Measurements from ENCODE around the gene ORAI3.

The ORAI3 gene

DNA sequence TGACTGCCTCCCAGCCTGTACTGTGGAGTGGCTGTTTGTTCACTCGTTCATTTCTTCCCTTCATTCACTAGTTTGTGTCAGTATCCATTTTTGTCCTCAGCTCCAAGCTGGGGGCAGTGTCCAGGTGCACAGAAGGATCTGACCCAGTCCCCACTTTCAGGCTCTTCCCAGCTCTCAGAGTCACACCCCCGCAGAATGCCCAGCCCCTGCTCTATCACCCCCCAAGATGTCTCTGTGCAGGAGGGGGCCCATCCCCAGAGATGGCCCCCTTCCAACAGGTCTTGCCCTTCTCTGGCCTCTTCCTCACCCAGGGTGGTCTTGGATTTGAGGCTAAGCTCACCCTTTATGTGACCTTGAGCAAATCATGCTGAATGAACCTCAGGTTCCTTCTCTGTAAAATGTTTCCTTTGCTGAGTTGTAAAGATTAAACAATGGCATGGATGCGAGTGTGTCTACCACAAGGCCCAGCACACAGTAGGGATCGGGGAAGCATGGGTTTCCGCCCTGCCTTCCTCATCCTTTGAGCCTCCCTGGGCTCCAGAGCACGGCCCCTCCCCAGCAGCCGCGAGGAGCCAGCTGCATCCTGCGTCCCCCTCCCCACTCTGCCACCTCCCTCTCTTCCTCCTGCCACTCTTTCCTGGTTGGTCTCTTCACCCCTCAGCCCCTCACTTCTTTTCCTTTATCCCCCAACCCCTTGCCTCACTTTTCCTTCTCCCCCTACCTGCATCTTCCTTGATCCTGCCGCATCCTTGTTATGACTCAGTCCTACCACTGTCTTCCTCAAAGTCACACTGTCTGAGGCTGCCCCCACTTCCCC is 22.7 kb upstream of the ORAI3 start (continued):
- TF ChIP-seq KLF17 (tag by site-specific recombination; IDR thresholded peaks at IDR 0.05) (no peak), ZIC2 (tag by site-specific recombination; IDR thresholded peaks at IDR 0.05) (no peak), ZNF37A (tag by site-specific recombination; IDR thresholded peaks at IDR 0.05) (no peak), KLF16 (tag by site-specific recombination; IDR thresholded peaks at IDR 0.05) (no peak), ZBTB26 (tag by site-specific recombination; optimal IDR thresholded peaks at IDR 0.05) (no peak), ZNF221 (tag by site-specific recombination; IDR thresholded peaks at IDR 0.05; ENCODE audit: borderline replicate concordance) (no peak), WT1 (tag by site-specific recombination; IDR thresholded peaks at IDR 0.05) (no peak), ZNF2 (tag by site-specific recombination; IDR thresholded peaks at IDR 0.05) (no peak), ZNF449 (tag by site-specific recombination; IDR thresholded peaks at IDR 0.05) (no peak), SALL2 (tag by site-specific recombination; IDR thresholded peaks at IDR 0.05; ENCODE audit: borderline replicate concordance) (no peak), RBAK (tag by site-specific recombination; IDR thresholded peaks at IDR 0.05) (no peak), ZFP41 (tag by site-specific recombination; IDR thresholded peaks at IDR 0.05; ENCODE audit: borderline replicate concordance) (no peak), ZNF138 (tag by site-specific recombination; IDR thresholded peaks at IDR 0.05; ENCODE audit: borderline replicate concordance) (no peak), ZBTB1 (tag by site-specific recombination; IDR thresholded peaks at IDR 0.05) (no peak), ZNF555 (tag by site-specific recombination; conservative IDR thresholded peaks at IDR 0.05) (no peak), ZNF580 (tag by site-specific recombination; IDR thresholded peaks at IDR 0.05) (no peak), ZNF664 (tag by site-specific recombination; IDR thresholded peaks at IDR 0.05) (no peak), ZNF146 (tag by site-specific recombination; IDR thresholded peaks at IDR 0.05) (no peak), GLIS2 (tag by site-specific recombination; IDR thresholded peaks at IDR 0.05) (peak; percentile 57), ZNF426 (tag by site-specific recombination; IDR thresholded peaks at IDR 0.05) (no peak), ZNF785 (tag by site-specific recombination; IDR thresholded peaks at IDR 0.05) (no peak)
- TF ChIP-seq, protein P1, sequence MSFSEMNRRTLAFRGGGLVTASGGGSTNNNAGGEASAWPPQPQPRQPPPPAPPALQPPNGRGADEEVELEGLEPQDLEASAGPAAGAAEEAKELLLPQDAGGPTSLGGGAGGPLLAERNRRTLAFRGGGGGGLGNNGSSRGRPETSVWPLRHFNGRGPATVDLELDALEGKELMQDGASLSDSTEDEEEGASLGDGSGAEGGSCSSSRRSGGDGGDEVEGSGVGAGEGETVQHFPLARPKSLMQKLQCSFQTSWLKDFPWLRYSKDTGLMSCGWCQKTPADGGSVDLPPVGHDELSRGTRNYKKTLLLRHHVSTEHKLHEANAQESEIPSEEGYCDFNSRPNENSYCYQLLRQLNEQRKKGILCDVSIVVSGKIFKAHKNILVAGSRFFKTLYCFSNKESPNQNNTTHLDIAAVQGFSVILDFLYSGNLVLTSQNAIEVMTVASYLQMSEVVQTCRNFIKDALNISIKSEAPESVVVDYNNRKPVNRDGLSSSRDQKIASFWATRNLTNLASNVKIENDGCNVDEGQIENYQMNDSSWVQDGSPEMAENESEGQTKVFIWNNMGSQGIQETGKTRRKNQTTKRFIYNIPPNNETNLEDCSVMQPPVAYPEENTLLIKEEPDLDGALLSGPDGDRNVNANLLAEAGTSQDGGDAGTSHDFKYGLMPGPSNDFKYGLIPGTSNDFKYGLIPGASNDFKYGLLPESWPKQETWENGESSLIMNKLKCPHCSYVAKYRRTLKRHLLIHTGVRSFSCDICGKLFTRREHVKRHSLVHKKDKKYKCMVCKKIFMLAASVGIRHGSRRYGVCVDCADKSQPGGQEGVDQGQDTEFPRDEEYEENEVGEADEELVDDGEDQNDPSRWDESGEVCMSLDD (tag by site-specific recombination; IDR thresholded peaks at IDR 0.05), result no peak
- TF ChIP-seq, protein P2, sequence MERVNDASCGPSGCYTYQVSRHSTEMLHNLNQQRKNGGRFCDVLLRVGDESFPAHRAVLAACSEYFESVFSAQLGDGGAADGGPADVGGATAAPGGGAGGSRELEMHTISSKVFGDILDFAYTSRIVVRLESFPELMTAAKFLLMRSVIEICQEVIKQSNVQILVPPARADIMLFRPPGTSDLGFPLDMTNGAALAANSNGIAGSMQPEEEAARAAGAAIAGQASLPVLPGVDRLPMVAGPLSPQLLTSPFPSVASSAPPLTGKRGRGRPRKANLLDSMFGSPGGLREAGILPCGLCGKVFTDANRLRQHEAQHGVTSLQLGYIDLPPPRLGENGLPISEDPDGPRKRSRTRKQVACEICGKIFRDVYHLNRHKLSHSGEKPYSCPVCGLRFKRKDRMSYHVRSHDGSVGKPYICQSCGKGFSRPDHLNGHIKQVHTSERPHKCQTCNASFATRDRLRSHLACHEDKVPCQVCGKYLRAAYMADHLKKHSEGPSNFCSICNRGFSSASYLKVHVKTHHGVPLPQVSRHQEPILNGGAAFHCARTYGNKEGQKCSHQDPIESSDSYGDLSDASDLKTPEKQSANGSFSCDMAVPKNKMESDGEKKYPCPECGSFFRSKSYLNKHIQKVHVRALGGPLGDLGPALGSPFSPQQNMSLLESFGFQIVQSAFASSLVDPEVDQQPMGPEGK (tag by site-specific recombination; IDR thresholded peaks at IDR 0.05), result peak; percentile 40
- TF ChIP-seq, protein P3, sequence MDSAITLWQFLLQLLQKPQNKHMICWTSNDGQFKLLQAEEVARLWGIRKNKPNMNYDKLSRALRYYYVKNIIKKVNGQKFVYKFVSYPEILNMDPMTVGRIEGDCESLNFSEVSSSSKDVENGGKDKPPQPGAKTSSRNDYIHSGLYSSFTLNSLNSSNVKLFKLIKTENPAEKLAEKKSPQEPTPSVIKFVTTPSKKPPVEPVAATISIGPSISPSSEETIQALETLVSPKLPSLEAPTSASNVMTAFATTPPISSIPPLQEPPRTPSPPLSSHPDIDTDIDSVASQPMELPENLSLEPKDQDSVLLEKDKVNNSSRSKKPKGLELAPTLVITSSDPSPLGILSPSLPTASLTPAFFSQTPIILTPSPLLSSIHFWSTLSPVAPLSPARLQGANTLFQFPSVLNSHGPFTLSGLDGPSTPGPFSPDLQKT (IDR thresholded peaks at IDR 0.05; ENCODE audit: borderline replicate concordance, low read depth, low read length), result no peak
- TF ChIP-seq, protein P4, sequence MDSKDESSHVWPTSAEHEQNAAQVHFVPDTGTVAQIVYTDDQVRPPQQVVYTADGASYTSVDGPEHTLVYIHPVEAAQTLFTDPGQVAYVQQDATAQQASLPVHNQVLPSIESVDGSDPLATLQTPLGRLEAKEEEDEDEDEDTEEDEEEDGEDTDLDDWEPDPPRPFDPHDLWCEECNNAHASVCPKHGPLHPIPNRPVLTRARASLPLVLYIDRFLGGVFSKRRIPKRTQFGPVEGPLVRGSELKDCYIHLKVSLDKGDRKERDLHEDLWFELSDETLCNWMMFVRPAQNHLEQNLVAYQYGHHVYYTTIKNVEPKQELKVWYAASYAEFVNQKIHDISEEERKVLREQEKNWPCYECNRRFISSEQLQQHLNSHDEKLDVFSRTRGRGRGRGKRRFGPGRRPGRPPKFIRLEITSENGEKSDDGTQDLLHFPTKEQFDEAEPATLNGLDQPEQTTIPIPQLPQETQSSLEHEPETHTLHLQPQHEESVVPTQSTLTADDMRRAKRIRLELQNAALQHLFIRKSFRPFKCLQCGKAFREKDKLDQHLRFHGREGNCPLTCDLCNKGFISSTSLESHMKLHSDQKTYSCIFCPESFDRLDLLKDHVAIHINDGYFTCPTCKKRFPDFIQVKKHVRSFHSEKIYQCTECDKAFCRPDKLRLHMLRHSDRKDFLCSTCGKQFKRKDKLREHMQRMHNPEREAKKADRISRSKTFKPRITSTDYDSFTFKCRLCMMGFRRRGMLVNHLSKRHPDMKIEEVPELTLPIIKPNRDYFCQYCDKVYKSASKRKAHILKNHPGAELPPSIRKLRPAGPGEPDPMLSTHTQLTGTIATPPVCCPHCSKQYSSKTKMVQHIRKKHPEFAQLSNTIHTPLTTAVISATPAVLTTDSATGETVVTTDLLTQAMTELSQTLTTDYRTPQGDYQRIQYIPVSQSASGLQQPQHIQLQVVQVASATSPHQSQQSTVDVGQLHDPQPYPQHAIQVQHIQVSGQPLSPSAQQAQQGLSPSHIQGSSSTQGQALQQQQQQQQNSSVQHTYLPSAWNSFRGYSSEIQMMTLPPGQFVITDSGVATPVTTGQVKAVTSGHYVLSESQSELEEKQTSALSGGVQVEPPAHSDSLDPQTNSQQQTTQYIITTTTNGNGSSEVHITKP (tag by site-specific recombination; IDR thresholded peaks at IDR 0.05), result peak; percentile 32; the same call in 1 of the 2 replicates
